Astrocyte of the cerebellum (primary cell): Measurements from ENCODE around the gene KHSRP.

Experiments used
- DNase-seq: peaks from one replicate; pipeline ENCODE4 v3.0.0-alpha.2; 2011; ENCODE audit warnings: low read depth
- H3K4me3 ChIP-seq: 2 replicates; pipeline ENCODE4 v1.5.1; 2011; ENCODE audit warnings: mild to moderate bottlenecking, low read depth, low read length, moderate library complexity
- CTCF ChIP-seq: IDR thresholded peaks from 2 replicates; pipeline ENCODE4 v1.5.1; 2012; ENCODE audit warnings: low read length, low read depth, moderate library complexity, mild to moderate bottlenecking; ENCODE audit errors: missing control alignments
- in situ Hi-C: cut with HindIII; loops from 2 replicates; pipeline ENCODE4 v1.10.0; 2017; ENCODE audit warnings: low sequenced_read_pairs

The KHSRP gene

DNA sequence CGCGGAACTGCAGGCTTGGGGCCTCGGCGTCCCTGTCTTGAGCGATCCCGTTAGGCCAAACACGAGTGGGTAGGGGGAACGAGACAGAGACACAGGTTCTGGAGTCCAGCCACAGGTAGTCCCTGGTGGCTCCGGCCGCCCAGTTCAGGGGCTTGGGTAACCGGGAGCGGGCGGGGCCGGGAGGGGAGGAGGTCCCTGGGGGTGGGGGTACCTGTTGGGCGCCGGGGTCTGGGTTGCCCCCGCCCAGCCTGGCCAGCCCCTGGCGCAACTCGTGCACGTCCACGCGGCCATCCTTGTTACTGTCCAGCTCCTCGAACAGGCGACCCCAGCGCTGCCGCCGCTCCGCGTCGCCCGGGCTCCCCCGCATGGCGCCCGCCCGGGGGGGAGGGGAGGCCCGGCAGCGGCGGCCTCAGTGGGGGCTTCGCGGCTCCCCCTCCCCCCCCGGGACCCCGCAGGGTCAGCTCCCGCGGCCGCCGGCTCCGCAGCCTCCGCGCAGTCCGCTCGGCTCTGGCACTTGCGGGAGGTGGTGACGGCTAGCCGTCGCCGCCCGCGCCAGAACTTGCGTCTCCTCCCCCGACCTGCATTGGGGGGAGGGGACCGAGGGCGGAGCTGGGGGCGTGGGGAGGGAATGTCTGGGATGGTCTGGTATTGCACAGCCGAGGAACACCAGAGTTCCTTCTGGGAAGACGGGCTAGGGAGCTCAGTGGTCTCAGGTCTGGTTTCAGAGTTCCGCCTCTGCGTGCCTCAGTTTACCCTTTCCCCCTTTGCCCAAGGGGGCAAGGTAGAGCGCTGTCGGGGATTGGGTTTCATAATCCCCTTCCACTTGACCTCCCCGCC, 34.9 kb upstream of the KHSRP start, which contains the start of gene SLC25A23:
TSS of gene SLC25A23 (minus strand) at position 531 of the 837 bp plus-strand sequence. CDS start at position 367, 164 bp downstream.
- peak; percentile 44 for DNase-seq
- H3K4me3 ChIP-seq: peak within 1 kb of the TSS; percentile 55
- TF ChIP-seq CTCF: no peak
- in situ Hi-C loops: no loop called here

DNA sequence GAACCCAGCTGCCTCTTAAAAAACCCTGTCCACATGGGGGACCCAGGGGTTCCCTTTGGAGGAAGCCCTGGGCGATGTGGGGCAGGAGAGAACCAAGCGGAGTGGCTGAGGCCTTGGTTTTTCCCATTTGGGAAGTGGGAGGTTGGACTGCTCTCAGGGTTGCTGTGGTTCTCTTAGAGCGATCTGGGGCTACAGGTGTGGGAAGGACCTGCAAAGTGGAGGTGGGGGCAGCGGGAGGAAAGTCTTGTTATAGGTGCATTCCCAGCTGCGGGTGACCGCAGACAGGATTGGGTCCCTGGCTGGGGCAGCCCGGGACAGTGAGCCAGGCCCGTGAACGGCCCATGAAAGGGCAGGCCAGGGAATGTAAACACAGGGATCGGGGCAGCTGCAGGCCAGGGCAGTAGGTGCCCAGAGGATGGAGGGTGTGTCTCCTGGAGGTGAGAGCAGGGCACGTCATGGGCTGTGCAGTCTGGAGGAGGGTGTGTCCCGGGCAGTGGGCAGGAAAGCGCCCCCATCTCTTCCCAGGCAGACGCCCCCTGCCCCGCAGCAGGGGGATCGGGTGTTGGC, 34.2 kb upstream of the KHSRP start:
- DNase-seq: no peak
- in situ Hi-C loops: no loop called here
- H3K4me3 ChIP-seq: peak overlapping the region; percentile 55
- no peak for TF ChIP-seq CTCF

DNA sequence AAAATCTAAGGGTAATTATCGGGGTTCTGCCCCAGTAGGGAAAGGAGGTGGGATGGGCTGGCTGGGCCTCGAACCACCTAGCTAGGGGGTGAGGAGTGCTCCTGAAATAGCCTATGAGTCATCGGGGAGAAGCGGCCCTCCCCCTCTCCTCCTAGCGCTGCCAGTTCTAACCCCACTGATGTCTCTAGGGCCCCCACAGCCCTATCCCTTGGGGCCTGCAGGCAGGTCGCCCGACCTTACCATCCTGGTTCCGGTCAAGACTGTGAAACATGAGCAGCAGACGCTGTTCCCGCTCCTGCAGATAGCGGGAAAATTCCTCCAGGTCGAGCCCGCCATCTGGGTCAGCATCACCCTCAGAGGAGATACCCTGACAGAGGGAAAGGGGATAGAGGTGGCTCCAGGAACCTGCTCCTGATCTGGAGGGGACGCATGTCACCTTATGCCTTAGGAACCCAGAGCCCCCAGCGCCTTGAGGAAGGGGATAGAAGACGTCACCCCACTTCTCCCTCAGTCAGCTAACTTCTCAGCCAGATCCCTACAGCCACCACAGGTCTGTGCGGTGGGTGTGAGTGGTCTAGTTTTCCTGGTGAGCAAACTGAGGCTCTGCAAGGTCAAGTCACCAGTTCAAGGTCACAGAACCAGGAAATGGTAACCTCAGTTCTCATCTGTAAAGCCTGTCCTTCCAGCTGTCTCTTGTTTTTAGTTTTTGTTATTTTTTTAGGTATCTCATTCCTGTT, 33.5 kb upstream of the KHSRP start:
- in situ Hi-C loops: no loop called here
- DNase-seq: no peak
- TF ChIP-seq CTCF: no peak
- peak overlapping the region; percentile 55 for H3K4me3 ChIP-seq

DNA sequence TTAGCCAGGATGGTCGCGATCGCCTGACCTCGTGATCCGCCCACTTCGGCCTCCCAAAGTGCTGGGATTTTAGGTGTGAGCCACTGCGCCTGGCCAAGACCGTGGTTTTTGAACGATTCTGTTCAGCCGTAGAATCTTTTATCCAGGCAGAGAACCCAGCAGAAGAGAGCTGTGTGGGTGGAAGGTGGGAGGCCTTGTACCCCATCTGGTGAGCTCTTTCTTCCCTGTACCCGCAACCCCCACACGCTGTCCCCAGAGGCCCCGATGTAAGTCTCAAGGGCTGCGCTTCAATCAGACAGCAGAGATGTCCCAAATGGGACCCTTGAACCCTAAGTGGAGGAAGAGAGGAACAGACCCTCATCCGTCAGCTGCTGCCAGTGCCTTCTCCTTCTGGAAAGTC, 31.3 kb upstream of the KHSRP start:
- H3K4me3 ChIP-seq: no peak overlapping the region
- in situ Hi-C loops: no loop called here
- DNase-seq: no peak
- TF ChIP-seq CTCF: no peak

- in situ Hi-C loops: no loop called here
- TF ChIP-seq CTCF: no peak
- no peak for DNase-seq
- no peak overlapping the region for H3K4me3 ChIP-seq
Observed at GRCh38 chr19:6453951-6454565, 29.4 kb upstream of the KHSRP start.

DNA sequence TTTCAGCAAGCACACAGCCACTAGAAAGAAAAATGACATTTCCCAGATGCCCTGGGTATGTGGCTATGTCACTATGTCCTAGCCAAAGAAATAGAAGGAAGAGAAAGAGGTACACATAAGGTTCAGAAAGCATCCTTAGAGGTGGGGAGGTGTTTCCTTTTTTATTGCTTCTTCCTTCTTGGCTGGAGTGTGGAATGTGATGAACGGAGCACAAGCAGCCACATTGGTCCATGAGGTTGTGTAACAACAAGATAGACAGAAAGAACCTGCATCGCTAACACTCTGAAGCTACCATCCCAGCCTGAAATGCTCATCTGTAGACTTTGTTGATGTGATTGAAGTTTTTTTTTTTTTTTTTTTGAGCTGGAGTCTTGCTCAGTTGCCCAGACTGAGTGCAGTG, 28.3 kb upstream of the KHSRP start:
- no peak for DNase-seq
- in situ Hi-C loops: no loop called here
- H3K4me3 ChIP-seq: no peak overlapping the region
- no peak for TF ChIP-seq CTCF
